ENCODE measurements around the gene TMEM239.

Gene TMEM239

DNA sequence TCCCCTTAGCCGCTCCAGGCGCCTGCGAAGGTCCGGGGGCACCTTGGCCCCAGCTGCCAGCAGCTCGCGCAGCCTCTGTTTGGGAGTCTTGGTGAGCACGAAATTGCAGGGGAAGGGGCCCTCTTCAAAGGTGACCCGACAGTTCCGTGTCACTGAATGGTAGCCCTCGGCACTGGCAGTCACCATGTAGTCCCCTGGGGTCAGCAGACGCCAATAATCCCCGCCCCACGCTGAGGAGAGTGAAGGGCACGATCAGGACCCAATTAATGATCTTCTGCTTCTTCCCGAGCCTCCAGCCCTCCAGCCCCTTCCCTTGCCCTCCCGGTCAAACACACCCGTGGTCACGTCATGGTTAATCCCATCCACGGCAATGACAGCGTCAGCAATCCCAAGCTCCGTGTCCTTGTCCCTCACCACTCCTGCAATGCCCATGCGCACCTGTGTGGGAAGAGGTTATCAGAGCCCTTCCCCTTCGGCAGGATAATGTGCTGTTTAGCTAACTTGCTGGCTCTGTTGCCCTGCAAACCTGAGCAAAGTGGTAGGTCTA is 21.9 kb upstream of the TMEM239 start:
- no peaks in the 10 kb centered on the region for H3K9me3 ChIP-seq (ENCODE audit: control insufficient read depth, low read length)
- peaks cover 8% of the 10 kb centered on the region for H3K27me3 ChIP-seq (replicated peaks; ENCODE audit: control insufficient read depth, insufficient read depth, low read length)
- H3K4me3 ChIP-seq (ENCODE audit: low read length) = no peak overlapping the region
- no peak for DNase-seq (ENCODE audit: low read depth)
- no peaks in the 10 kb centered on the region for H3K36me3 ChIP-seq (ENCODE audit: control insufficient read depth, insufficient read depth, low read length, severe bottlenecking)
- no peak overlapping the region for H3K9ac ChIP-seq (ENCODE audit: low read length)
- H3K4me1 ChIP-seq (ENCODE audit: control insufficient read depth, insufficient read depth, low read length) = peaks cover 8% of the 10 kb centered on the region

DNA sequence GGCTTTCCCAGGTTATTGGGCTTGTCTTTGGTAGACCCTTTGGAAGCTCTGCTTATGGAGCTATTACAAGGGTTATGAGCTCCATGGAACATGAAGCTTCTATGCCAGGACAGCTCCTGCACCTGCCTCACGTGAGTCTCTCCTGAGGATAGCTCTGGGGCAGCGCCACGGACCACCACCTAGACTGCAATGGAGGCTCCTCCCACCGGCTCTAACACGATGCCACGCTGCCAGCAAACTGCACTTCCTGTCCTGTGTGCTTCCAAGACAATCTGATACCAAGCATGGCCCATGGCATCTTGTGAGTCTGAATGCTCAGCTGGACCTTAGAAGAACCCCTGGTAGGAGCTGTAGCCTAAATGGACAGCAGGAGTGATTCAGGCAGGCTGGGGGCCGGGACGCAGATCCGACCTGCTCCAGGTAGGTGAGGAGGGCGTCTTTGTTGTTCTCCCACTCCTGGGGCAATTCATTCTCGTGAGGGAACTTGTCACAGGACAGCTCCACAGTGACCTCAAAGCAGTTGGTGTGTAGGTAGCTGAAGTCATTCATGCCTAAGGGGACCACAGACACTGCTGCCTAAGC is 21.2 kb upstream of the TMEM239 start:
- no peak for DNase-seq (ENCODE audit: low read depth)
- Histone ChIP-seq H3K4me1 (ENCODE audit: control insufficient read depth, insufficient read depth, low read length) (peaks cover 11% of the 10 kb centered on the region), H3K36me3 (ENCODE audit: control insufficient read depth, insufficient read depth, low read length, severe bottlenecking) (no peaks in the 10 kb centered on the region), H3K9me3 (ENCODE audit: control insufficient read depth, low read length) (no peaks in the 10 kb centered on the region), H3K27me3 (replicated peaks; ENCODE audit: control insufficient read depth, insufficient read depth, low read length) (peaks cover 8% of the 10 kb centered on the region), H3K4me3 (ENCODE audit: low read length) (no peak overlapping the region), H3K9ac (ENCODE audit: low read length) (no peak overlapping the region)

DNA sequence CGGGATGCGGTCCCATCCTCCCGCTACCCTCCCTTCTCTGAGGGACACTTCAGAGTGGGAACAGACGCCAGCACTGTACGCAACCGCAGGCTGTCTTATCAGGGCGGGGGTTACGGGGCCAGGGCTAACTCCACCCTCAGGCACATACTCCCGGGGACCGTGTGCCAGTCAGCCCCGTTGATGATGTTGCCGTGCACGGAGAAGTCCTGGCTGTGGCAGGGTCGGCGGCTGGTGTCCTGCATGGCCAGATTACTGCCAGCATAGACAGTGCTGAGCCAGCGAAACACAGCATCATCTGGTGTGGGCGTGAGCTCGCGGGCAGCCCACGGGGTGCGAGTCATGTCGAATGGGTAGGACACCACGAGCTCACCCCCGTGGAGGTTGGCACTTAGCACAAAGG is 20.7 kb upstream of the TMEM239 start:
- peaks cover 14% of the 10 kb centered on the region for H3K4me1 ChIP-seq (ENCODE audit: control insufficient read depth, insufficient read depth, low read length)
- no peaks in the 10 kb centered on the region for H3K9me3 ChIP-seq (ENCODE audit: control insufficient read depth, low read length)
- no peak overlapping the region for H3K4me3 ChIP-seq (ENCODE audit: low read length)
- peaks cover 8% of the 10 kb centered on the region for H3K27me3 ChIP-seq (replicated peaks; ENCODE audit: control insufficient read depth, insufficient read depth, low read length)
- H3K36me3 ChIP-seq (ENCODE audit: control insufficient read depth, insufficient read depth, low read length, severe bottlenecking) = no peaks in the 10 kb centered on the region
- DNase-seq (ENCODE audit: low read depth) = no peak
- no peak overlapping the region for H3K9ac ChIP-seq (ENCODE audit: low read length)

DNA sequence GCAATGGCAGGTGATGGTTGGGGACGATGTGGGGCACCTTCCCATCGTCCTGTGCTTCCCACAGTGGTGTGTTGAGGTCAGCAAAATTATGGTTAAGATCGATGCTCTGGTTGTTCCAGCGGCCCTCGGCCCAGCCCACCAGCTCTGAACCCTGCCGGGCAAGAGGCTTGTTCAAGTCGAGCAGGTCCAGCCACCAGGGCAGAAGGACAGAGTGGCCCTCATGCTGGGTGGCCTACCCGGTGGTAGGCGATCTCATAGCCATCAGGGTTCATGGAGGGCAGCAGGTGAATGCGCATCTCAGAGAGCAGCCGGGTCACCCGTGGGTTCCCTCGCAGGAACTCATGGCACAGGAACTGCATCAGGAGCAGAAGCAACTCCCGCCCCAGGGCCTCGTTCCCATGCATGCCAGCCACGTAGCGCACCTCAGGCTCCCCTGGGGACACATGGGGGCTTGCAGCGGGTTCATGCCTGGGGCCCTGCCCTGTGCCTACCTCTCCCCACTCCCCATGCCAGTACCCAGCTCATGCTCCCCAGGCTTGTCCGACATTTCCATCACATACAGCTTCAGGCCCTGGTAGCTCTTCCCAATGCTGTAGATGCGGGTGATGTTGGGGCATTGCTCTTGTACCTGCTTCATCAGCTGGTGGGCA is 20.0 kb upstream of the TMEM239 start:
- no peaks in the 10 kb centered on the region for H3K36me3 ChIP-seq (ENCODE audit: control insufficient read depth, insufficient read depth, low read length, severe bottlenecking)
- H3K27me3 ChIP-seq (replicated peaks; ENCODE audit: control insufficient read depth, insufficient read depth, low read length) = peaks cover 13% of the 10 kb centered on the region

DNA sequence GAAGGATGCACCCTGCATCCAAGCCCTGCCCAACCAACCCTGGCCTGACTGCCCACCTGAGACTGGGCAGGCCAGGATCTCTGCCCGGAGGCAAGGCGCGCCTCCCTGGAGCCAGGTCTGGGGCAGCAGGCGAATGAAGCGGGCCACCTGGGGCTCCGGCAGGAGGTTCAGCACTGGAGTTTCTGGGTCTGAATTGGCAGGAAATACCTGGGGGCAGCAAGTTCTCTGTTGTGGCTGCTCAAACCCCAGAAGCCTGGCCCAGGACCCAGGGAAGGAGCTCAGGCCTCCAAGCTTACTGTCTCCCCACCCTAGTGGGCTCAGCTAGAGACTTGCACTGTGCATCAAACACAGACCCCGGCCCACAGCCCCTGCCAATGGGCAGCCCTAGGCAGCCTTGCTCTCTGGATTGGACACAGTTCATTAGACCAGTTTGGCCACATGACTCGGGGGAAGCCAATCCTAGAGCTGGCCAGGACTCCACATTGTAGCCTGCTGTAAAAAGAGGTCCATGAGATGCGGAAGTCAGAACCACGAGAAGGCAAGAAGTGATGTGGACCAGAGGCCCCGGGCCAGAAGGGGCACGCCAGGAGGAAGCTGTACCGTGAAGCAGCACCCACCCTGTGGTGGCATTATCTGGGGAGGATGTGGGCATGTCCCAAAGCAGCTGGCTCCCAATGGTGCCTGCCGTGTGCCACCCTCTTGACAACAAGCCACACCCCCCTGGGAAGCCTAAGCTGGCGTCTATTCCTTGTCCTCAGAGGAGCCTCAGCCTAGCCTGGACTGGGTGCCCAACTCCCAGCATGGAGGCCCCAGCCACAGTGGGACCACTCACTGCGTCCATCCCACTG is 18.8 kb upstream of the TMEM239 start:
- no peak for DNase-seq (ENCODE audit: low read depth)
- Histone ChIP-seq H3K27me3 (replicated peaks; ENCODE audit: control insufficient read depth, insufficient read depth, low read length) (peaks cover 19% of the 10 kb centered on the region), H3K36me3 (ENCODE audit: control insufficient read depth, insufficient read depth, low read length, severe bottlenecking) (no peaks in the 10 kb centered on the region), H3K4me3 (ENCODE audit: low read length) (no peak overlapping the region), H3K9ac (ENCODE audit: low read length) (no peak overlapping the region), H3K4me1 (ENCODE audit: control insufficient read depth, insufficient read depth, low read length) (peaks cover 20% of the 10 kb centered on the region), H3K9me3 (ENCODE audit: control insufficient read depth, low read length) (no peaks in the 10 kb centered on the region)

More for the DNA sequence above, 20.0 kb upstream of the TMEM239 start:
- H3K4me3 ChIP-seq (ENCODE audit: low read length) = no peak overlapping the region
- no peak for DNase-seq (ENCODE audit: low read depth)
- peaks cover 19% of the 10 kb centered on the region for H3K4me1 ChIP-seq (ENCODE audit: control insufficient read depth, insufficient read depth, low read length)
- H3K9ac ChIP-seq (ENCODE audit: low read length) = no peak overlapping the region
- no peaks in the 10 kb centered on the region for H3K9me3 ChIP-seq (ENCODE audit: control insufficient read depth, low read length)

DNA sequence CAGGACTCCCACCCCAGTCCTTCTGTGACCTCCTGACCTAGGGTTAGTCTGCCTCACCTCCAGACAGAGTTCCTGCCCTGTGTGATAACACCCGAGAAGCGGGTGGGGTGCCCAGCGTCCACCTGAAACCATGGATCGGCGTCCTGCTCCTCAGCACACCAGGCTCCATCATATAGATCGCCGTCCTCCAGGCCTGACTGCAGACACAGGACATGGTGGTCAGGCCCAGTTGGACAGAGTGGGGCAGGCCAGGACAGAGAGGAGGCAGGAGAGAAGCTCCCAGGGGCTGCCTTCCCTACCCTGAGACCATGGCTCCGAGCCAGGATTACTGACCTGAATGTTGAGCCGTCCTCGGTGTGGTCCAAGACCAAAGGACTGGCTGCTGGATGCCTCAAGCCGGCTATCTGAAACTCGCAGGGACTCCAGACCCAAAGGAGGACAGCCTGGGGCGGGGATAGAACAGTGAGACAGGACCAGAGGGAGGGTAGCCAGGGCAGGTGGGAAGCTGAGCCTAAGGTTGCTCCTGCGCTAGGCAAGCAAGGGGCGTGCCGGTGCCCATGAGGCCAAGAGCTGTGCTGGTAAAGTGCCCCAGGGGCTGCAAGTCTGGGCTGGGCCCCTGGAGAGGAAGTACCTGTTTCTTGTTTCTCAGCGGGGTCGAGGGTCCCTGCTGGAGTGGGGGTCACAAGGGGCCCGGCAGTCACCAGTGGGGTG is 17.9 kb upstream of the TMEM239 start:
- no peaks in the 10 kb centered on the region for H3K9me3 ChIP-seq (ENCODE audit: control insufficient read depth, low read length)
- H3K4me1 ChIP-seq (ENCODE audit: control insufficient read depth, insufficient read depth, low read length) = peaks cover 20% of the 10 kb centered on the region
- no peaks in the 10 kb centered on the region for H3K36me3 ChIP-seq (ENCODE audit: control insufficient read depth, insufficient read depth, low read length, severe bottlenecking)
- DNase-seq (ENCODE audit: low read depth) = no peak
- H3K4me3 ChIP-seq (ENCODE audit: low read length) = no peak overlapping the region
- H3K27me3 ChIP-seq (replicated peaks; ENCODE audit: control insufficient read depth, insufficient read depth, low read length) = peaks cover 20% of the 10 kb centered on the region
- no peak overlapping the region for H3K9ac ChIP-seq (ENCODE audit: low read length)

DNA sequence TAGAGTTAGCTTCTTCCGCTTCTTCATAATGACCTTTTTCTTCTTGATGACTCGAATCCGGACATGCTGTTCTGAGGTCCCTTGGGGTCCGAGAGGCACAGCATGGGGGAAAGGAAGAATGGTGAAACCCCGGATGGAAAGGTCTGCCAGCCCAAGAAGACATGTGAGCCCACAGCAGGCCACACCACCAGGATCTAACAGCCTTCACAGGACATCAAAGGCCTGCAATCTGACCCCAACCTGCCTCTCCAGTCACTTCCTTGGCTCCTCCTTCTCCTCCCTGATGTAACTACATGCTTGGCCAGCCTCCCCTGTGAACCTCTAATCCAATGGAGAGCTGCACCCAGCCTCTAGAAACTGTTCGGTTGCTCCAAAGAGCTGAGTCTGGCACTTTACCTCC is 17.4 kb upstream of the TMEM239 start:
- DNase-seq (ENCODE audit: low read depth) = no peak
- Histone ChIP-seq H3K36me3 (ENCODE audit: control insufficient read depth, insufficient read depth, low read length, severe bottlenecking) (no peaks in the 10 kb centered on the region), H3K4me3 (ENCODE audit: low read length) (peak overlapping the region; percentile 78)

DNA sequence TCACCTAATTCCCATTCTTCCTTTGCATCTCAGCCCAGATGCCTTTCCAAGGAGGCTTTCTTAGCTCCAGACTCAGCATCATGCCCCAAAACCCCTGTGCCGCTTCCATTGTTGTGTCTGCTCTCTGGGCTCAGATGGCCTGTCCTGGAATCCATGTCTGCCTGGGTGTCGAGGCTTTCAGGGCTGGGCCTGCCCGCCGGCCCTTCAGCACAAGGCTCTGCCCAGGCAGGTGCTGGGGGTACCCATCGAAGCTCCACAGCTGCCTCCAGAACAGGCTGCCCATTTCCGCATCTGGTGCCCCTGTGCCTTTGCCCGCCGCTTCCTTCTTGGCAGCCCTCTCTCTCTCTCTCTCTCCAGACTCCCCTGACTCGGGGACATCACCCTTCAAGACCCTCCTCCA is 16.9 kb upstream of the TMEM239 start:
- H3K9ac ChIP-seq (ENCODE audit: low read length) = peak overlapping the region; percentile 82
- H3K36me3 ChIP-seq (ENCODE audit: control insufficient read depth, insufficient read depth, low read length, severe bottlenecking) = no peaks in the 10 kb centered on the region
- no peaks in the 10 kb centered on the region for H3K9me3 ChIP-seq (ENCODE audit: control insufficient read depth, low read length)
- DNase-seq (ENCODE audit: low read depth) = no peak
- H3K4me1 ChIP-seq (ENCODE audit: control insufficient read depth, insufficient read depth, low read length) = peaks cover 20% of the 10 kb centered on the region
- H3K27me3 ChIP-seq (replicated peaks; ENCODE audit: control insufficient read depth, insufficient read depth, low read length) = peaks cover 25% of the 10 kb centered on the region
- H3K4me3 ChIP-seq (ENCODE audit: low read length) = peak overlapping the region; percentile 78

More for the DNA sequence above, 17.4 kb upstream of the TMEM239 start:
- Histone ChIP-seq H3K4me1 (ENCODE audit: control insufficient read depth, insufficient read depth, low read length) (peaks cover 20% of the 10 kb centered on the region), H3K9ac (ENCODE audit: low read length) (peak overlapping the region; percentile 82), H3K9me3 (ENCODE audit: control insufficient read depth, low read length) (no peaks in the 10 kb centered on the region), H3K27me3 (replicated peaks; ENCODE audit: control insufficient read depth, insufficient read depth, low read length) (peaks cover 20% of the 10 kb centered on the region)

DNA sequence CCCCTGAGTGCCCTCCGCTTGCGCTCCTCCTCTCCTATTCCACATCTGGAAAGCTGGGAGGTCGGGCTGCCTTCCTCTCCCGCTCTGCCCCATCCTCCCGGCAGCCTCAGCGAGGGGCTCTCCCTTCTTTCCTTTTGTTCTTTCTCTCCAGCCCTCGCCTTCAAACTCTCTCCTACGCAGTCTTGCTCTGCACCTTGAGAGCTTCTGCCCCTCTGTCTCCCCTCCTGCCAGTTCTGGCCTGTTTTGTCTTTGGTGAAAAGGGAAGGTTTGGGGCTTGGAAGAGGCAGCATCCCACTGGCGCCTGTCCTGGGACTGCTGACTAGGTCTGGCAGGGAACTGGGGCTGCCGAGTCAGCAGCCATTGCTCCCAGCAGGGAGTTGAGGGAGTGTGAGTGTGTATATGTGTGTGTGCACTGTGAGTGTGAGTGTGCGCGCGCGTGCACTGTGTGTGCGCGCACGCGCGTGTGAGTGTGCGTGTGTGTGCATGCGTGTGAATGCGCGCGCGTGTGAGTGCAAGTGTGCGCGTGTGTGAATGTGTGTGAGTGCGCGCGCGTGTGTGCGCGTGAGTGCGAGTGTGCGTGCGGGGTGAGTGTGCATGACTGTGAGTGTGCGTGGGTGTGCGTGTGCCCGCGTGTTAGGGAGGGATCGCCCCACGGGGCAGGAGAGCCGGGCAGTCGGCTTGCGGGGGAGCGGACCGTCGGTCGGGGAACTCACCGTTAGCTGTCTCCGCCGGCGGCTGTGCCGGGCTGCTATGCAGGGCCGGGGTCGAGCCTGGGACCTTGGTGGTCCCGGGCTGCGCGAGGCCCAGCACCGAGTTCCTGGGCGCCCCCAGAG is 16.3 kb upstream of the TMEM239 start:
- peak overlapping the region; percentile 82 for H3K9ac ChIP-seq (ENCODE audit: low read length)
- no peaks in the 10 kb centered on the region for H3K9me3 ChIP-seq (ENCODE audit: control insufficient read depth, low read length)
- peak overlapping the region; percentile 78 for H3K4me3 ChIP-seq (ENCODE audit: low read length)
- peaks cover 21% of the 10 kb centered on the region for H3K4me1 ChIP-seq (ENCODE audit: control insufficient read depth, insufficient read depth, low read length)
- H3K36me3 ChIP-seq (ENCODE audit: control insufficient read depth, insufficient read depth, low read length, severe bottlenecking) = no peaks in the 10 kb centered on the region
- peaks cover 22% of the 10 kb centered on the region for H3K27me3 ChIP-seq (replicated peaks; ENCODE audit: control insufficient read depth, insufficient read depth, low read length)
- peak; percentile 6 for DNase-seq (ENCODE audit: low read depth)

DNA sequence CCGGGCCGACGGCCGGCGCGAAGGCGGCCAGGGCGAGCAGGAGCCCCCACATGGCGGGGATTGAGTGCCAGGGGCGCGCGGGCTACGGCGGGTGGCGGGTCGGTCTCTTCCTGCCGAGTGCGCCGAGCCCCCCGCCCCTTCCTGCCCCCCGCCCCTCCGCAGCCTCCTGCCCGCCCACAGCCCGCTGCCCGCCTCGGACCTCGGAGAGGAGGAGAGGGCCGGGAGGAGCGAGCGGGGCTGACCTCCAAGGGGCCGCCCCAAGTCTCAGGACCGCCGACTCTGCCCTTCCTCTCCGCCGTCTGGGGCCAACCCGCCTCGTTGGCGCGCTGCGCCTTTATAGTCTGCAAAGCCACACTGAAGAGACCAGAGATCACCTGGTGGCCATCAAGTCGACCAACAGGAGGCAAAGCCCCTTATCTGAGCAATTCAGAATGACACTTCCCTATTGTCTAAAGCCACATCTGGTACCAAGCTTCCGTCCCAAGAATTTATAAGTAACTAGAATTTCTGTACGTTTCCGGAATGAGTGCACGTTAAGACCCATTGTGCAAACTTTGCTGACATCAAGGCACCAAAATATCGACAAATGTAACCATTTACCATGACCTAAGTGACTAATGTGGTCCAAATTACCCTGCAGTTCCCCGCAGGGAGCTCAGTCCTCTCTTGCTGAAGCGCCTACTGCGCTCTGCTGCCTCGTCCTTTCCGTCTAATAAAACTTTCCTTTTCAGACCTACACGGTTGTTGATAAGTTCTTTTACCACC is 15.5 kb upstream of the TMEM239 start, which contains the start of gene CPXM1:
CPXM1 (minus strand) TSS at position 107 of the 765 bp plus-strand sequence; CDS start at position 52, 55 bp downstream.
- Histone ChIP-seq H3K9ac (ENCODE audit: low read length) (peak within 1 kb of the TSS; percentile 82), H3K36me3 (ENCODE audit: control insufficient read depth, insufficient read depth, low read length, severe bottlenecking) (no peaks in the 10 kb centered on the region), H3K4me1 (ENCODE audit: control insufficient read depth, insufficient read depth, low read length) (peaks cover 27% of the 10 kb centered on the region), H3K4me3 (ENCODE audit: low read length) (peak within 1 kb of the TSS; percentile 78), H3K27me3 (replicated peaks; ENCODE audit: control insufficient read depth, insufficient read depth, low read length) (peaks cover 28% of the 10 kb centered on the region), H3K9me3 (ENCODE audit: control insufficient read depth, low read length) (no peaks in the 10 kb centered on the region)
- peak; percentile 6 for DNase-seq (ENCODE audit: low read depth)

Data from adipocyte (in vitro differentiated cells).